Measurements from ENCODE around the gene NMRAL1.
A peak's percentile ranks its signal among the peaks of the same experiment; 100 is the strongest.

The NMRAL1 gene

DNA sequence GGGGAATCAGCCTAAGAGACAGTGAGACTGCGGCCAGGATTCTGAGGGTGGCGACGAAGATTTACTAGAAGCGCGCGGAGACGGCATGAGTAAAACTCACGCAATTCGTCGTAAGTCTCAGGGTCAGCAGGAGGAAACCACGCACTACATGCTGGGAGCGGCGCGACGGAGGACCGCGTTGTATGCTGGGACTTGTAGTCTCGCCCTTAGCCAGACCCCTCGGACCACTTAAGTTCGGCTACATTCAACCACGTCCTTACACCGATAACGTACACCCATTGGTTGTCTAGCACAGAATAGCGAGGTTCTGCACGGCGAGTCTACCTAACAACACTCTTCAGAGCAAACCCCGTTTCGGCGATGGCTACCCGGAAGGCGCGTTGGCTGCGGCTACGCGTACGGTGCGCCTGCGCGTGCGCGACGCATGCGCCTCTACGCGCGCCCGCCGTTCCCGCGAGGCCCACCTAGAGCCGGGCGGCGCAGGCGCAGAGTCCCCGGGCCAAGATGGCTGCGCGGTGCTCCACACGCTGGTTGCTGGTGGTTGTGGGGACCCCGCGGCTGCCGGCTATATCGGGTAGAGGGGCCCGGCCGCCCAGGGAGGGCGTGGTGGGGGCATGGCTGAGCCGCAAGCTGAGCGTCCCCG is 48.9 kb downstream of the NMRAL1 start, which contains the start of gene DNAJA3:
TSS of gene DNAJA3 (plus strand) at position 491 of the 643 bp plus-strand sequence. CDS start at position 505, 14 bp downstream.
- peak within 1 kb of the TSS; percentile 4 for H2AFZ ChIP-seq (ENCODE audit: low read depth, low read length)
- H3K36me3 ChIP-seq (ENCODE audit: insufficient read depth, low read length): peaks cover 5% of the 10 kb centered on the region
- peak within 1 kb of the TSS; percentile 59 for H3K4me3 ChIP-seq (ENCODE audit: low read length)
- H3K4me1 ChIP-seq (ENCODE audit: insufficient read depth, low read length): peaks cover 14% of the 10 kb centered on the region
- no peaks in the 10 kb centered on the region for H3K27me3 ChIP-seq (ENCODE audit: insufficient read depth, low read length)
- no peaks in the 10 kb centered on the region for H3K9me3 ChIP-seq (ENCODE audit: low read length)

DNA sequence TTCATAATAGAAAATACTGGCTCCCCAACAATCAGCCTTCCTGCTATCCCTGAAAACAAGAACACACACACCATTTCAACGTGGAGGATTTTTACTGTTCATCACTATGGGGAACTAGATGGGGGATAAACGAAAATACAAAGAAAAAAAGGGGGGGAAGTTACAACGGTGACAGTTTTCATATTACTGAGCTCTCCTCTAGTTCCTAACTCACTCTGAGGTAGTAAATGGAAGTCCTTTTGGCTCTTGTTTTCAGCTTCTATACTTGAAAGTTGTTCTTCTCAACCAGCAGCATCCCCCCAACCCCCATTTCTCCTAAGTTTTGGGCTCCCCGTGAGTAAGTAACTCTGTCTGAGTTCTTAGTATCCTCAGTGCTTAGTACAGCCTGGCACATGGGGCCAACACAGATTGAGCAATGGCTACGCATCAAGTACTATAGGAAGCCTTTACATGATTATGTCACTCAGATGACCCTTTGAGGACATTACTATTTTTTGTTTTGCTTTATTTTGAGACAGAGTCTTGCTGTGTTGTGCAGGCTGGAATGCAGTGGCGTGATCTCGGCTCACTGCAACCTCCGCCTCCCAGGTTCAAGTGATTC is 53.8 kb downstream of the NMRAL1 start:
- no peaks in the 10 kb centered on the region for H3K27me3 ChIP-seq (ENCODE audit: insufficient read depth, low read length)
- H3K4me3 ChIP-seq (ENCODE audit: low read length): no peak overlapping the region
- no peaks in the 10 kb centered on the region for H3K36me3 ChIP-seq (ENCODE audit: insufficient read depth, low read length)
- no peak overlapping the region for H2AFZ ChIP-seq (ENCODE audit: low read depth, low read length)
- H3K9me3 ChIP-seq (ENCODE audit: low read length): no peaks in the 10 kb centered on the region
- H3K4me1 ChIP-seq (ENCODE audit: insufficient read depth, low read length): peaks cover 11% of the 10 kb centered on the region

DNA sequence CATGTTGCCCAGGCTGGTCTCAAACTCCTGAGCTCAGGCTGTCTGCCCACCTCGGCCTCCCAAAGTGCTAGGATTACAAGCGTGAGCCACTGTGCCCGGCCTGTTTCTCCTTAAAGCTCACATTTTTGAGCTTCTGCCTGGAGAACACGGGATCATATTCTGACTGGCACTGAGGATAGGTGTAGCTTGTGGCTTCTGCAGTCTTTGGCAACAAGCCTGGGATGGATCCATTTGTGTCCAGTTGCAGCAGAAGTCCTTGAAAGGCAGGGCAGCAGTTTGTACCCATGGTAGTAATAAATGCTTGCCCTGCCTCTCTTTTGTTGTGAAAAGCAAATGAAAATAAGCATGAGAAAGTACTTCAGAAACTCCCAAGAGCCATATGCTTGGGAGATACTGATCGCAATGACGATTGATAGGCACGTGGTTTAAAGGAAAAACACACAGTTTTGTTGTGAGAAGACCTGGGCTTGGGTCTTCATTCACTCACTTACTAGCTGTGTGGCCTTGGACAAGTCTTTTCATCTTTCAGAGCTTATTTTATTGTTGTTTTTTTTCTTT is 54.9 kb downstream of the NMRAL1 start:
- Histone ChIP-seq H3K4me1 (ENCODE audit: insufficient read depth, low read length) (peaks cover 12% of the 10 kb centered on the region), H3K9me3 (ENCODE audit: low read length) (no peaks in the 10 kb centered on the region)

DNA sequence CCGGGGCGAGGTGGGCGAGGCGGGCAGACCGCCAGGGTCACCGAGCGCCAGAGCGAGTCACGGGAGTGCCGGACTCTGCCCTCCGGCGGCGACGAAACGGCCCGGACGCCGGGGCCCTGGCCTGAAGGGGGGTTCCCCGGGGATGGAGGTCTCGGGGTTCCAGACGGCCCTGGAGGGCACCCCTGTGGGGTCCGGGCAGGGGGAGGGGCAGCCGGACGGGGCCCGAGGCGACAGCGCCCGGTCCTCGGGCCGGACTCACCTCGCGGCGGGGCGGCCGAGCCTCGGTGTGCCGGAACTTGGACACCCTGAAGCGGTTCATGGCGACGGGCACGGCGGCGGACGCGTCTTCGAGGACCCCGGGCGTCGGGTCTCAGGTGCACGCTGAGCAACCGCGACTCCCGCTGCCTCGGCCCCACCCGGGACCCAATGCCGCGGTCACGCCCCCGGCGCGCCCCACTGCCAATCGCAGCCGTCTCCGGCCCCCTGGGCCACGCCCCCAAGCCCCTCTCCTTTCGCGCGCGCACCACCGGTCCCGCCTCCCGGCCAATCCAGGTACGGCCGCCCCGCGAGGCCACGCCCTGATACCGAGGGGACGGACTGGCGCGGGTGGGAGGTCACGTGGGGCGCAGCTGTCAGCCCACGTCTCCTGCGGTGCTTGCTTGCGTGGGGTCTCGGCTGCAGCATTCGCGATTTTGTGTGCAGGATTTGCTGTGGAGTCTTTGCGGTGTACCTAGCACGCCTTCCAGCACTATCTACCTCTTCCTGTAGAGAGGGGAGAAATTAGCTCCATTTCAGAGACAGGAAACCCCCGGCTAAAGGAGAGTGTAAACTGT is 58.0 kb downstream of the NMRAL1 start, which contains the start of gene CORO7:
TSS of gene CORO7 (minus strand) at position 397 of the 833 bp plus-strand sequence. CDS start at position 319, 78 bp downstream.
- H3K9me3 ChIP-seq (ENCODE audit: low read length): no peaks in the 10 kb centered on the region
- H3K27me3 ChIP-seq (ENCODE audit: insufficient read depth, low read length): no peaks in the 10 kb centered on the region
- H3K4me3 ChIP-seq (ENCODE audit: low read length): peak within 1 kb of the TSS; percentile 63
- no peaks in the 10 kb centered on the region for H3K36me3 ChIP-seq (ENCODE audit: insufficient read depth, low read length)
- H3K4me1 ChIP-seq (ENCODE audit: insufficient read depth, low read length): peaks cover 16% of the 10 kb centered on the region
- H2AFZ ChIP-seq (ENCODE audit: low read depth, low read length): peak within 1 kb of the TSS; percentile 78

More for the DNA sequence above, 54.9 kb downstream of the NMRAL1 start:
- H3K36me3 ChIP-seq (ENCODE audit: insufficient read depth, low read length): no peaks in the 10 kb centered on the region
- no peak overlapping the region for H2AFZ ChIP-seq (ENCODE audit: low read depth, low read length)
- no peak overlapping the region for H3K4me3 ChIP-seq (ENCODE audit: low read length)
- no peaks in the 10 kb centered on the region for H3K27me3 ChIP-seq (ENCODE audit: insufficient read depth, low read length)

DNA sequence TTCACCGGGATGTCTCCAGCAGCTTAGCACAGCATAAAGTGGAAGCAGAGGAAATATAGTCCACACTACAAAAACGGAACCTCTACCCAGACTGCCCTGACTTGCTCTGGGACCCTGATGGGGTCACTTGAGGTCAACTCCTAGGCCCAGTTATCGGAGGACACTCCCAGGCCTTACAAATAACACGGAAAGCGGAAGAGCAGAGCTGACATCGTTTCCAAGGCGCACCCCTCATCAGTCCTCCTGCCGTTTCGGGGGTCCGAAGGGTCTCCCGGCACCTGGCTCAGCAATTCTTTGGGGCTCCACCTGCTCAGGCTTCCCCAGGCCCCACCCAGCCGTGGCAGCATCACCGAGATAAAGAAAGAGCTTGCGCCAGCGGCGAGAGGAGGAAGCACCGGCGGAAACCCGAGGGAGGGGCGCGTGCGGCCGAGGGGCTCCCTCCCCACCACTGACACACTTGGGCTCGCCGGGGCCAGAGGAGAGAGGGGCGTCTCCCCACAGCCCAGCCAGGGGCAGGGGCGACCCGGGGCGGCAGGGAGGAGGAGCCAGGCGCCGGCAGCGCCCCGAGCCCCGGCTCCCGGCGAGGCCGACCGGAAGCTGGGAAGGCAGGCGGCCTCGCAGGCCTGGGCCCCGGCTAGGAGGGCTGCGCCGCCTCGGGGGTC is 58.8 kb downstream of the NMRAL1 start:
- Histone ChIP-seq H3K4me1 (ENCODE audit: insufficient read depth, low read length) (peaks cover 16% of the 10 kb centered on the region), H3K4me3 (ENCODE audit: low read length) (peak overlapping the region; percentile 63), H3K36me3 (ENCODE audit: insufficient read depth, low read length) (no peaks in the 10 kb centered on the region), H3K27me3 (ENCODE audit: insufficient read depth, low read length) (no peaks in the 10 kb centered on the region), H3K9me3 (ENCODE audit: low read length) (no peaks in the 10 kb centered on the region), H2AFZ (ENCODE audit: low read depth, low read length) (peak overlapping the region; percentile 78)

DNA sequence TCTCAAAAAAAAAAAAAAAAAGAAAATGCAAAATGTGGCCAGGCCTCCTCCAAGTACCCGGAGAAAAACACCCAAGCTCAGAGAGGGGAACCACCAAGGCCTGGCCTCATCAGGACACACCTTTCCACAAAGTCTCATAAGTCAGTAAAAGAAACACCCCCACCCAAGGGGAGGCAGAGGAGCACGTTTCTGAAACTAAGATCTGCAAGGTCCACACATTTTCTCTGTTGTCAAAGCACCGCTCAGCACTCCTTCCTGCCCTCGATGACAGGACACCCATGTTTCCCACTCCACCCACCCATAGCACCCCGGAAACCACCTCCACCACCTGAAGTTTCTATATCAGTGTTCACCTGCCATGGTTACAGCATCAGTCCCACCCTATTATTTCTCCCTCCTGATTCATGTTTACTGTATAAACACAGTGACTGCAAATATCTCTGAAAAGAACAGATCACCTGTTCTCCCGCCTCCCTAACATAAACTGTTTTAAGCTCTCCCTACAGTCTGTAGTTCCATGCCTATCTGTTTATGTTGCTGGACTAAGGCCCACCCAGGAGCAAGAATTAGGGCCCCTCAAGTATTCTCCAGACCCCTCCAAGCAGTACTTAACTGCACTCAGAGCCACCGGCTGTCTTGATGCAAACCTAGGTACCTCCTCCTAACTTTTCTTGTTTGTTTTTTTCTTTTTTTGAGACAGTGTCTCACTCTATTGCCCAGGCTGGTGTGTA is 60.1 kb downstream of the NMRAL1 start:
- Histone ChIP-seq H3K27me3 (ENCODE audit: insufficient read depth, low read length) (no peaks in the 10 kb centered on the region), H3K36me3 (ENCODE audit: insufficient read depth, low read length) (no peaks in the 10 kb centered on the region), H3K4me1 (ENCODE audit: insufficient read depth, low read length) (peaks cover 16% of the 10 kb centered on the region), H3K4me3 (ENCODE audit: low read length) (no peak overlapping the region), H3K9me3 (ENCODE audit: low read length) (no peaks in the 10 kb centered on the region), H2AFZ (ENCODE audit: low read depth, low read length) (no peak overlapping the region)

DNA sequence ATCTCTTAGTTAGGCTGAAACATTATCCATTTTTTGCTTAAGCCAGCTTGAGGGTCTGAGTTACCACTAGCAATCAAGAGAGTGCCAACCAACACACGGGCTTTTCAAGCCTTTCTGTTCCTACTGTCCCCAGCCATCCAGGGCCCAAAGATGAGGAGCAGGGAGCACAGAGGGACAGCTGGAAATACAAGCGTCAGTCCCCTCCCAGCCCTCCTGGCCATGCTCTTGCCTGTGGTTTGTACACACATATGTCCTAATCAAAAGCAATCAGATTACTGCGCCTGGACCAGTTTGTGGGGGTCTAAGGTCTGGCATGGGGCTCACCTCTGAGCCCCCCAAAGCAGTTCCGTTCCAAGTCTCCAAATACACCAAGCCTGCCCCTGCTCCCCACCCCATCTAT is 61.6 kb downstream of the NMRAL1 start:
- H3K4me3 ChIP-seq (ENCODE audit: low read length): no peak overlapping the region
- H3K9me3 ChIP-seq (ENCODE audit: low read length): no peaks in the 10 kb centered on the region
- H3K4me1 ChIP-seq (ENCODE audit: insufficient read depth, low read length): peaks cover 16% of the 10 kb centered on the region
- H3K36me3 ChIP-seq (ENCODE audit: insufficient read depth, low read length): no peaks in the 10 kb centered on the region
- no peaks in the 10 kb centered on the region for H3K27me3 ChIP-seq (ENCODE audit: insufficient read depth, low read length)
- no peak overlapping the region for H2AFZ ChIP-seq (ENCODE audit: low read depth, low read length)

DNA sequence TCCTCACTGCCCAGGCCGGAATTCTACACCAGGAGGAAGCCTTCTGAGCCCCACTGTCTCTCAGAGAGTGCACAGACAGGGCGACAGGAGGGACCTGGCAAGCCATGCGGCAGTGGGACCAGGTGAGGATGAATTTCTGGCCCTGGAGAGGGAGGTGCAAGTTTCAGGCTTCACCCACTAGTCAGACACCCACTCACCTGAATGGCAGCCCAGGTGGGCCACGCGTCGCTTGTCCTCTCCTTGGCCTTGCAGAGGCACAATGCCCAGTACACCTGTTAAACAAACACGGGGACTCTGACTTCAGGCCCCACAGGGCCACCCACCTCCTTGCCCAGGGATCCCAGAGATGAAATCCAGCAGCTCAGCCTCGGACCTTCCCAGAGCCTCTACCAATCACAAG is 62.3 kb downstream of the NMRAL1 start:
- no peak overlapping the region for H3K4me3 ChIP-seq (ENCODE audit: low read length)
- no peaks in the 10 kb centered on the region for H3K27me3 ChIP-seq (ENCODE audit: insufficient read depth, low read length)
- H3K4me1 ChIP-seq (ENCODE audit: insufficient read depth, low read length): peaks cover 16% of the 10 kb centered on the region
- no peaks in the 10 kb centered on the region for H3K36me3 ChIP-seq (ENCODE audit: insufficient read depth, low read length)
- H3K9me3 ChIP-seq (ENCODE audit: low read length): no peaks in the 10 kb centered on the region
- no peak overlapping the region for H2AFZ ChIP-seq (ENCODE audit: low read depth, low read length)
